GM12891 (cell line): ENCODE measurements around the gene AXIN2.

ENCODE experiments used
- POLR2A ChIP-seq: IDR thresholded peaks from 2 replicates; pipeline ENCODE4 v1.6.1; 2011; ENCODE audit warnings: low read depth, low read length, control low read depth
- POLR2AphosphoS5 ChIP-seq: IDR thresholded peaks from 2 replicates; pipeline ENCODE4 v1.6.1; 2011; ENCODE audit warnings: low read depth, low read length, control low read depth
- TAF1 ChIP-seq: IDR thresholded peaks from 2 replicates; pipeline ENCODE4 v1.6.1; 2011; ENCODE audit warnings: low read depth, low read length, control low read depth

- no peak for TF ChIP-seq POLR2AphosphoS5
- TF ChIP-seq TAF1: no peak
- TF ChIP-seq POLR2A: no peak
These were observed 26.8 kb upstream of the AXIN2 start for GRCh38 chr17:65588181-65588808.
